PC-9 (cell line): Measurements from ENCODE around the gene EVI5. TPM values are rescaled to one million over a fixed set of nuclear protein-coding genes. Genes with fewer than 3 reads are reported as not detected.

Source experiments
- BruUV-seq: library from RNA; stranded (reverse); fragments of 400-500 nt; replicated peaks from 2 replicates; lab custom pipeline; 2021; lab: Mats Ljungman, UMichigan
- CTCF ChIA-PET: fragments of 300-600 bp; sonication (Branson Sonifier 250); formaldehyde crosslinking; loops from one replicate; lab custom pipeline; 2022; ENCODE audit warnings: antibody characterized with exemption; lab: Charles Lee
- POLR2A ChIA-PET: fragments of 300-600 bp; sonication (Branson Sonifier 250); formaldehyde crosslinking; loops from one replicate; lab custom pipeline; 2022; ENCODE audit warnings: antibody characterized with exemption; ENCODE audit not compliant: unreplicated experiment; lab: Charles Lee
- DNase-seq, 2 experiments: peaks; one replicate each; pipeline versions ENCODE4 v3.0.0 to v3.0.0-alpha.2; 2015 to 2022; ENCODE audit warnings: mixed read lengths in 1 of 2
- H2AFZ ChIP-seq: fragments of 200-600 bp; sonication (generic); 2 replicates; pipeline ENCODE4 v1.8.1; 2017; ENCODE audit warnings: antibody characterized with exemption
- H3F3A ChIP-seq: fragments of 200-600 bp; sonication (generic); 2 replicates; pipeline ENCODE4 v1.8.1; 2017; ENCODE audit warnings: antibody characterized with exemption, mild to moderate bottlenecking, low read depth; ENCODE audit not compliant: insufficient read depth
- H3K27ac ChIP-seq: fragments of 200-600 bp; sonication (generic); 2 replicates; pipeline ENCODE4 v1.6.1; 2016; ENCODE audit warnings: mixed run types
- H3K27me3 ChIP-seq: fragments of 200-600 bp; sonication (generic); 2 replicates; pipeline ENCODE4 v1.6.1; 2016; ENCODE audit warnings: low read depth, mixed run types; ENCODE audit not compliant: insufficient read depth
- H3K36me3 ChIP-seq: fragments of 200-600 bp; sonication (generic); 2 replicates; pipeline ENCODE4 v1.6.1; 2016; ENCODE audit warnings: low read depth, mixed run types
- H3K4me1 ChIP-seq: fragments of 200-600 bp; sonication (generic); replicated peaks from 2 replicates; pipeline ENCODE4 v1.6.1; 2016; ENCODE audit warnings: mixed run types; ENCODE audit not compliant: insufficient read depth
- H3K4me2 ChIP-seq: fragments of 200-600 bp; sonication (generic); 2 replicates; pipeline ENCODE4 v1.6.1; 2017; ENCODE audit warnings: mixed run types
- H3K4me3 ChIP-seq: fragments of 200-600 bp; sonication (generic); 2 replicates; pipeline ENCODE4 v1.6.1; 2016; ENCODE audit warnings: mixed run types
- H3K79me2 ChIP-seq: fragments of 200-600 bp; sonication (generic); 2 replicates; pipeline ENCODE4 v1.6.1; 2017; ENCODE audit warnings: low read depth, mixed run types
- H3K9me2 ChIP-seq: fragments of 200-600 bp; sonication (generic); 2 replicates; pipeline ENCODE4 v1.8.1; 2017; ENCODE audit warnings: mild to moderate bottlenecking; ENCODE audit not compliant: insufficient read depth
- H3K9me3 ChIP-seq: fragments of 200-600 bp; sonication (generic); 2 replicates; pipeline ENCODE4 v1.8.1; 2016; ENCODE audit warnings: low read depth; ENCODE audit not compliant: insufficient read depth
- H4K20me1 ChIP-seq: fragments of 200-600 bp; sonication (generic); 2 replicates; pipeline ENCODE4 v1.8.1; 2017; ENCODE audit not compliant: insufficient read depth
- CTCF ChIP-seq: fragments of 200-600 bp; sonication (generic); conservative IDR thresholded peaks from 2 replicates; pipeline ENCODE4 v1.6.1; 2017; ENCODE audit warnings: mixed run types, antibody characterized with exemption, mild to moderate bottlenecking, moderate library complexity
- EZH2 ChIP-seq: fragments of 200-600 bp; sonication (generic); IDR thresholded peaks from 2 replicates; pipeline ENCODE4 v1.8.0; 2017; ENCODE audit warnings: antibody characterized with exemption, low read depth
- intact Hi-C: fragments of 100-400 bp; cut with micrococcal nuclease; formaldehyde crosslinking; loops from one replicate; pipeline ENCODE4 v1.10.0; 2022; ENCODE audit not compliant: unreplicated experiment
- total RNA-seq: library from RNA; stranded (reverse); gene quantifications from 2 replicates; pipeline ENCODE4 v1.2.3, GENCODE V29; 2021

EVI5 gene
- total RNA-seq, 1 experiment from 2014 or later = 32.0 TPM

- Histone ChIP-seq H3K4me2 (peak overlapping the region; percentile 6; the same call in 1 of the 2 replicates), H3K4me3 (no peak overlapping the region), H2AFZ (no peak overlapping the region; the same call in 1 of the 2 replicates), H3K36me3 (no peaks in the 10 kb centered on the region), H3K79me2 (no peaks in the 10 kb centered on the region), H3K27ac (no peak overlapping the region), H3F3A (no peaks in the 10 kb centered on the region), H3K9me2 (no peaks in the 10 kb centered on the region; the same call in 1 of the 2 replicates), H3K27me3 (no peaks in the 10 kb centered on the region), H4K20me1 (no peaks in the 10 kb centered on the region), H3K9me3 (no peaks in the 10 kb centered on the region), H3K4me1 (peaks cover 10% of the 10 kb centered on the region; the same call in 1 of the 2 replicates)
- no peak for TF ChIP-seq CTCF
- DNase-seq = no peak
- intact Hi-C loops = loop anchor here (2.0 kb wide), 1 partner anchor 39 kb away; no protein-coding TSS in a partner anchor
- ChIA-PET POLR2A (interaction anchor here (0.6 to 0.9 kb wide), 2 partner anchors 41 to 1230 kb away, joined by 7 read pairs; no protein-coding TSS in a partner anchor), CTCF (interaction anchor here (0.6 to 1.0 kb wide), 4 partner anchors 24 to 492 kb away, joined by 3 to 10 read pairs (median 4); no protein-coding TSS in a partner anchor)
- BruUV-seq = TSS peak; percentile 58
Observed at GRCh38 chr1:92791487-92792066, 6.7 kb upstream of the EVI5 start.

GRCh38 chr1:92790867-92791266, 6.0 kb upstream of the EVI5 start:
- Histone ChIP-seq H3K27me3 (no peaks in the 10 kb centered on the region), H3K4me1 (peaks cover 17% of the 10 kb centered on the region), H3F3A (no peaks in the 10 kb centered on the region), H3K79me2 (no peaks in the 10 kb centered on the region), H4K20me1 (no peaks in the 10 kb centered on the region), H3K9me2 (no peaks in the 10 kb centered on the region; the same call in 1 of the 2 replicates), H3K9me3 (no peaks in the 10 kb centered on the region), H2AFZ (no peak overlapping the region), H3K4me3 (no peak overlapping the region), H3K27ac (no peak overlapping the region), H3K4me2 (no peak overlapping the region), H3K36me3 (no peaks in the 10 kb centered on the region)
- BruUV-seq = no TSS peak
- no peak for DNase-seq
- CTCF ChIA-PET = interaction anchor here (0.6 to 0.7 kb wide), 3 partner anchors 38 to 491 kb away, joined by 4 to 10 read pairs (median 6); no protein-coding TSS in a partner anchor
- no peak for TF ChIP-seq CTCF
- TF ChIP-seq EZH2 = no peak
- intact Hi-C loops = no loop called here
- POLR2A ChIA-PET = interaction anchor here (0.9 kb wide), 1 partner anchor 41 kb away, joined by 7 read pairs; no protein-coding TSS in a partner anchor

GRCh38 chr1:92790081-92790480, 5.2 kb upstream of the EVI5 start:
- TF ChIP-seq CTCF = no peak
- TF ChIP-seq EZH2 = no peak
- DNase-seq = no peak
- Histone ChIP-seq H3F3A (no peaks in the 10 kb centered on the region), H3K27ac (no peak overlapping the region), H3K4me3 (no peak overlapping the region), H3K79me2 (no peaks in the 10 kb centered on the region), H3K9me3 (no peaks in the 10 kb centered on the region), H3K36me3 (no peaks in the 10 kb centered on the region), H2AFZ (no peak overlapping the region), H3K27me3 (no peaks in the 10 kb centered on the region), H3K4me2 (no peak overlapping the region), H4K20me1 (no peaks in the 10 kb centered on the region), H3K4me1 (peaks cover 19% of the 10 kb centered on the region), H3K9me2 (no peaks in the 10 kb centered on the region; the same call in 1 of the 2 replicates)
- CTCF ChIA-PET = no interaction called here
- no TSS peak for BruUV-seq
- POLR2A ChIA-PET = interaction anchor here (0.6 kb wide), 1 partner anchor 161 kb away, joined by 6 read pairs; no protein-coding TSS in a partner anchor
- intact Hi-C loops = no loop called here
